Right atrium auricular region (tissue), 2 donors: ENCODE measurements around the gene RAPGEF4. TPM values are rescaled to one million over a fixed set of nuclear protein-coding genes. Genes with fewer than 3 reads are reported as not detected.

Experiments used
- DNase-seq: peaks from one replicate; pipeline ENCODE4 v3.0.0-alpha.2; 2019; ENCODE audit warnings: low spot score
- H3K27ac ChIP-seq, 2 donors: fragments of 200-600 bp; sonication (generic); 1 replicate in 1 of 2; 2 replicates in 1 of 2; pipeline ENCODE4 v1.5.1; 2016 to 2019
- H3K27me3 ChIP-seq, 2 donors: fragments of 200-600 bp; sonication (generic); one replicate each; pipeline versions ENCODE4 v1.5.1 to v1.6.0; 2017 to 2019
- H3K36me3 ChIP-seq: fragments of 200-600 bp; sonication (generic); one replicate; pipeline ENCODE4 v1.5.1; 2016
- H3K4me1 ChIP-seq, 2 donors: fragments of 200-600 bp; sonication (generic); one replicate each; pipeline versions ENCODE4 v1.5.1 to v1.6.0; 2017 to 2019
- H3K4me3 ChIP-seq, 2 donors: fragments of 200-600 bp; sonication (generic); 1 replicate in 1 of 2; 2 replicates in 1 of 2; pipeline ENCODE4 v1.5.1; 2017 to 2019; ENCODE audit warnings: mild to moderate bottlenecking in 1 of 2, moderate library complexity in 1 of 2
- H3K9me3 ChIP-seq, 2 donors: fragments of 200-600 bp; sonication (generic); one replicate each; pipeline ENCODE4 v1.5.1; 2019
- total RNA-seq, 2 donors: library from RNA; depleted of rRNA; stranded (reverse); fragments of >200 nt; gene quantifications; one replicate each; pipeline ENCODE4 v1.1.0, GENCODE V29; 2016
- TF ChIP-seq, protein P1 (sequence below), 2 donors: fragments of 200-600 bp; sonication (generic); IDR thresholded peaks; one replicate each; pipeline ENCODE4 v1.5.1; 2019; ENCODE audit warnings: antibody characterized with exemption in 2 of 2

RAPGEF4 gene
- total RNA-seq, 2 donors from 2014 or later: 6.2 to 14.1 TPM

DNA sequence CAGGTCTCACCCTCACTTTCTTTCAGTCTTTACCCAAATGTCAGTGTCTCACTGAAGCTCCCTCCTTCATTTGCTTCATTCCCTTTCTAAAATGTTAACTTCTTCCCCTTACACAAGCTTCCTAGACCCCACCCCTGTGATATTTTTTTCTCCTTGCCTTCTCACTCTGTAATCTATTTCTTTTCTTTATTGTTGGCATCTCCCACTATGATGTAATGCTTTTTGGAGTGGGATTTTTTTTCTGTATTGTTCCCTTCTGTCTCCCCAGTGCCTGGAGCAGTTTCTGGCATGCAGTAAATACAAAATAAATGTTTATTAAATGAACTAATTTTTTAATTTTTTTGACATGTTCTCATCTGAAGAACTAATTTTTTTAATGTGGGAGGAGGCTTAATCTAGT is 284.1 kb downstream of the RAPGEF4 start:
- no peaks in the 10 kb centered on the region for H3K9me3 ChIP-seq
- H3K27me3 ChIP-seq: no peaks in the 10 kb centered on the region
- TF ChIP-seq, protein P1, sequence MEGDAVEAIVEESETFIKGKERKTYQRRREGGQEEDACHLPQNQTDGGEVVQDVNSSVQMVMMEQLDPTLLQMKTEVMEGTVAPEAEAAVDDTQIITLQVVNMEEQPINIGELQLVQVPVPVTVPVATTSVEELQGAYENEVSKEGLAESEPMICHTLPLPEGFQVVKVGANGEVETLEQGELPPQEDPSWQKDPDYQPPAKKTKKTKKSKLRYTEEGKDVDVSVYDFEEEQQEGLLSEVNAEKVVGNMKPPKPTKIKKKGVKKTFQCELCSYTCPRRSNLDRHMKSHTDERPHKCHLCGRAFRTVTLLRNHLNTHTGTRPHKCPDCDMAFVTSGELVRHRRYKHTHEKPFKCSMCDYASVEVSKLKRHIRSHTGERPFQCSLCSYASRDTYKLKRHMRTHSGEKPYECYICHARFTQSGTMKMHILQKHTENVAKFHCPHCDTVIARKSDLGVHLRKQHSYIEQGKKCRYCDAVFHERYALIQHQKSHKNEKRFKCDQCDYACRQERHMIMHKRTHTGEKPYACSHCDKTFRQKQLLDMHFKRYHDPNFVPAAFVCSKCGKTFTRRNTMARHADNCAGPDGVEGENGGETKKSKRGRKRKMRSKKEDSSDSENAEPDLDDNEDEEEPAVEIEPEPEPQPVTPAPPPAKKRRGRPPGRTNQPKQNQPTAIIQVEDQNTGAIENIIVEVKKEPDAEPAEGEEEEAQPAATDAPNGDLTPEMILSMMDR (IDR thresholded peaks at IDR 0.05): no peak
- no peaks in the 10 kb centered on the region for H3K36me3 ChIP-seq
- no peak overlapping the region for H3K4me3 ChIP-seq
- DNase-seq: no peak
- no peaks in the 10 kb centered on the region for H3K4me1 ChIP-seq
- no peak overlapping the region for H3K27ac ChIP-seq

DNA sequence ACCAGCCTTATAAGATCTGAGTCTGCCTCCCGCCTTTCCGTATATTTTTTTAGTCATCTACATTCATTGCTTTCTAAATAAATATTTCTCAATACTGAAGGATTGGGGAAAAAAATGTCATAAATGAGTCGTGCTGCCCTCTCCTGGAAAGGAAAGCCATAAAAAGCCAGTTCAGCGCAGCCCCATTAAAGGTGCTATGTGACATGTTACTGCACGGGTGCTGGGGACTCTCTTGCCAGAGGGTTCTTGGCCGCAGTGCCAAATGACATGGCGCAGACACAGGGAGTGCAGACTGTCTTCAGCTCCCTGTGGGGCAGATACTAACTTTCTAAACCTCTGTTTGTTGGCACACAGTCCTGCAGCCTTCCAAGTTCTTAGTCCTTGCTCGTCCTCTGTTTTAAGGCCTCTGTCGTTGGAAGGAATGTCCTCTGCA is 286.3 kb downstream of the RAPGEF4 start:
- Histone ChIP-seq H3K4me3 (no peak overlapping the region), H3K27me3 (no peaks in the 10 kb centered on the region), H3K9me3 (no peaks in the 10 kb centered on the region), H3K27ac (peak overlapping the region; percentile 44 to 45), H3K36me3 (no peaks in the 10 kb centered on the region), H3K4me1 (peaks cover 0 to 7% of the 10 kb centered on the region in 2 donors)
- TF ChIP-seq, protein P1 (IDR thresholded peaks at IDR 0.05): peak in 1 of 2 donors; percentile 57
- DNase-seq: no peak

DNA sequence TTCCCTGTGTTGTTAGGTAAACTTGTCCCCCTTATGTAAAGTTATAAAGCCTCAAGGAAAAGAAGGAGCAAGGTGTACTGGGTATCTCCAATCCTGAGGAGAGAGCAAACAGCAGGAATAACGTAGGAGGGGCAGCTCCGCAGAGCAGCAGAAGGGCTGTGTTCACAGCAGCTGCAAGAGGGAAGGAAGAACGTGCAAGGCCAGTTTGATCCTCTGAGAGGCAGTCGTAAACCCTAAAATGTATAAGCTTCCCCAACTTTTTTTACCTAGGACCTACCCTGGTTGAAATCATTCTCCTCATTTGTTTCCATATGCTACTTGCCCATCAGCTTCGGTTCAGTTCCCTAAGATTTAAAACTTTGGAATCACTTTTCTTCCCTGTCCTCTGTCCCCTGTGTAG is 288.1 kb downstream of the RAPGEF4 start:
- TF ChIP-seq, protein P1 (IDR thresholded peaks at IDR 0.05): no peak

DNA sequence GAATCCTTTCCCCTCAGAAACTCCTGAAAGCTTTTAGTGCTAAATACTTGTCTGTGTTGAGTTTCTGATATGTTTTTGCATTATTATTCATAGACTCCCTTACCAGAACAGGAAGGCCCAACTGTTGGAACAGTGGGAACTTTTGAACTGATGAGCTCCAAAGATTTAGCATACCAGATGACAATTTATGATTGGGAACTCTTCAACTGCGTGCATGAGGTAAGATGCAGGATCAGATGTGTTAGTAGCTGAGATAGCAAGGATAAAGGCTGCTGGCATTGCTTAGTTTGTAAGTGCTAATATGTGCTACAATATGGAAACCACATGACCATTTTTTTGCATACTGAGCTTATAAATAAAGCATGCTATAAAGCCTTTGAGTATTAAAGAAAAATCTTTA is 290.8 kb downstream of the RAPGEF4 start:
- H3K4me1 ChIP-seq: peaks cover 0 to 31% of the 10 kb centered on the region in 2 donors
- no peak overlapping the region for H3K4me3 ChIP-seq
- TF ChIP-seq, protein P1 (IDR thresholded peaks at IDR 0.05): no peak
- no peaks in the 10 kb centered on the region for H3K27me3 ChIP-seq
- H3K36me3 ChIP-seq: no peaks in the 10 kb centered on the region
- H3K9me3 ChIP-seq: no peaks in the 10 kb centered on the region
- H3K27ac ChIP-seq: peak overlapping the region; percentile 79 to 88
- no peak for DNase-seq

More for the DNA sequence above, 288.1 kb downstream of the RAPGEF4 start:
- Histone ChIP-seq H3K4me3 (no peak overlapping the region), H3K27ac (no peak overlapping the region), H3K27me3 (no peaks in the 10 kb centered on the region), H3K36me3 (no peaks in the 10 kb centered on the region), H3K4me1 (peaks cover 0 to 19% of the 10 kb centered on the region in 2 donors), H3K9me3 (no peaks in the 10 kb centered on the region)
- DNase-seq: no peak

DNA sequence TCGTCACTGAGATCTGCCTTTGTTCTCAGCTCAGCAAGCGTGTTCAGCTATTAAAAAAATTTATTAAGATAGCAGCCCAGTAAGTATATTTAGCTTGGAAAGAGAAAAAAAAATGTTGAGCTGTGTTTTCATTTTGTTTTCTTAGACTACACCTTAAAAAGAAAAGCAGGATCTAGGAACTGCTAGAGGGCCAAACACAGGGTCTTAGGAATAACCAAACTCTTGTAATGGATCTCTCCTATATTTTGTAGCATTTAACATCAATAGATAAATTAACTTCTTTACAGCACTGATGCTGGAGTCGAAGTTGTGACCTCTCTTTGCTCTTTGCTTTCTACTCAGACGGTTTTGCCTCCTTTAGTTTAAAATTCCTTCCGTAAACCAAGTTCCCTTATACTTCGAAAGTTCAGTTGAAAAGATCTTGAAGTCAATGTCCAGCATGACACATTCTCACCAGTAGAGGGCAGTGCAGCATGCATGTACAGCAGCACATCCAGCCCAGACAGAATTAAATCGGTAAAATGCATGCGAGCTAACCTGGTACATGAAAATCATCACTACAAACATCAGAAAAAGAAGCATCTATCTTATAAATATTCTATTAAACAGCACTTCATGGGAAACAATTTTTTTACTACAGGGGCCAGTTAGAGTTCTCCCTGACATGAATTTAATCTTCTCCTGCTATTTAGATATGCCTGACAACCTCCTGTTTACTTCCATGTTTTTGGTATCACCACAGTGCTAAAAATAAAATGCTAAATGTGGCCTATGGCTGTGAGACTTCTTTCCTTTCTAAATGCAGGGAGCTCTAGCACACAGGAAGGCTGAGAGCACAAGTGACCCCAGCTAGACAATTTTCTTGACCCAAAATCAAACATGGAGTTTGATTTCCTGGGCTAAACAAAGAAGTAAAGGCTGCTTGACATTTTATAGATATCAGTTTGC is 291.8 kb downstream of the RAPGEF4 start:
- Histone ChIP-seq H3K4me1 (peaks cover 0 to 31% of the 10 kb centered on the region in 2 donors), H3K27me3 (no peaks in the 10 kb centered on the region), H3K4me3 (no peak overlapping the region), H3K27ac (peak overlapping the region; percentile 79 to 88), H3K9me3 (no peaks in the 10 kb centered on the region), H3K36me3 (no peaks in the 10 kb centered on the region)
- TF ChIP-seq, protein P1 (IDR thresholded peaks at IDR 0.05): peak; percentile 80 to 94
- DNase-seq: peak; percentile 97
